K562 (cell line): ENCODE results near the gene PIK3AP1. TPM values are rescaled to one million over a fixed set of nuclear protein-coding genes. Genes with fewer than 3 reads are reported as not detected.

Experiments used
- BCL6 ChIP-seq: fragments of 250-450 bp; sonication (Bioruptor Pico); IDR thresholded peaks from 2 replicates; pipeline ENCODE4 v1.4.0; 2020
- CHD2 ChIP-seq: IDR thresholded peaks from 2 replicates; pipeline ENCODE4 v1.6.1; 2011; ENCODE audit warnings: low read depth, low read length
- DPF2 ChIP-seq: fragments of 450-650 bp; IDR thresholded peaks from 2 replicates; pipeline ENCODE4 v1.6.1; 2016
- ETV5 ChIP-seq: sonication (generic); formaldehyde crosslinking; IDR thresholded peaks from 2 replicates; pipeline ENCODE4 v1.4.0; 2020; ENCODE audit warnings: low read depth, mild to moderate bottlenecking, missing genetic modification reagents
- KHSRP ChIP-seq: fragments of 450-650 bp; IDR thresholded peaks from 2 replicates; pipeline ENCODE4 v1.6.1; 2017
- MYNN ChIP-seq, 2 experiments: sonication (generic); formaldehyde crosslinking in 1 of 2; IDR thresholded peaks; 2 replicates each; pipeline versions ENCODE4 v1.5.0 to v1.6.1; 2016 to 2020; ENCODE audit warnings: antibody characterized with exemption in 1 of 2, missing genetic modification reagents in 1 of 2
- NCOA4 ChIP-seq: fragments of 450-650 bp; IDR thresholded peaks from 2 replicates; pipeline ENCODE4 v1.6.1; 2018; ENCODE audit warnings: mild to moderate bottlenecking; ENCODE audit not compliant: partially characterized antibody
- POLR2A ChIP-seq: fragments of 450-650 bp; conservative IDR thresholded peaks from 2 replicates; pipeline ENCODE4 v1.6.1; 2016
- POLR2AphosphoS5 ChIP-seq: IDR thresholded peaks from 2 replicates; pipeline ENCODE4 v1.6.1; 2011; ENCODE audit warnings: mild to moderate bottlenecking, low read depth, low read length, moderate library complexity; ENCODE audit not compliant: control insufficient read depth, insufficient read depth
- PURB ChIP-seq: sonication (generic); formaldehyde crosslinking; IDR thresholded peaks from 2 replicates; pipeline ENCODE4 v1.9.0; 2021; ENCODE audit warnings: low read depth, mild to moderate bottlenecking, missing genetic modification reagents
- RB1 ChIP-seq: fragments of 450-650 bp; IDR thresholded peaks from 2 replicates; pipeline ENCODE4 v1.6.1; 2017; ENCODE audit warnings: low read depth, mild to moderate bottlenecking
- SETDB1 ChIP-seq: IDR thresholded peaks from one replicate; pipeline ENCODE4 v1.6.1; 2012; ENCODE audit warnings: low read length, control low read depth, inconsistent platforms
- SREBF1 ChIP-seq: fragments of 150-350 bp; IDR thresholded peaks from 2 replicates; pipeline ENCODE4 v1.6.1; 2014; ENCODE audit warnings: antibody characterized with exemption, low read depth, low read length, borderline replicate concordance
- ZNF780A ChIP-seq: fragments of 250-450 bp; sonication (Bioruptor Pico); IDR thresholded peaks from 2 replicates; pipeline ENCODE4 v1.5.0; 2021; ENCODE audit warnings: mild to moderate bottlenecking
- ZNF79 ChIP-seq: fragments of 250-450 bp; sonication (Bioruptor Pico); IDR thresholded peaks from 2 replicates; pipeline ENCODE4 v1.4.0; 2020; ENCODE audit warnings: low read depth, mild to moderate bottlenecking, moderate library complexity
- polyA plus RNA-seq, 8 experiments: library from polyadenylated mRNA; depleted of rRNA in 4 of 8; stranded (reverse) in 5 of 8; unstranded in 3 of 8; fragments of >200 nt; fragmentation: Nextera tagmentation in 2 of 8; fragmentation: Illumina TruSeq in 1 of 8; extraction: Ambion mirVana in 2 of 8; extraction: Trizol in 1 of 8; gene quantifications; 2 replicates each; pipeline versions ENCODE4 v1.2.1 to v1.2.3, GENCODE V29; 2011 to 2014; ENCODE audit warnings: inconsistent platforms in 1 of 8, missing spikeins in 1 of 8
- total RNA-seq, 7 experiments: library from RNA; depleted of rRNA in 6 of 7; stranded (reverse); fragments of >200 nt in 6 of 7; fragmentation: Illumina TruSeq in 2 of 7; extraction: Trizol in 2 of 7; gene quantifications; 2 replicates each; pipeline versions ENCODE4 v1.2.1 to v1.2.3, GENCODE V29; 2011 to 2021; ENCODE audit warnings: low replicate concordance in 1 of 7
- TF ChIP-seq, protein P1 (sequence below), 3 experiments: fragments of 200-800 bp in 1 of 3; fragments of 250-450 bp in 1 of 3; fragments of 450-650 bp in 1 of 3; sonication (Bioruptor Pico) in 1 of 3; sonication (Bioruptor generic) in 1 of 3; formaldehyde crosslinking in 1 of 3; IDR thresholded peaks; 2 replicates each; pipeline versions ENCODE4 v1.6.1 to v1.8.0; 2016 to 2022; ENCODE audit warnings: mild to moderate bottlenecking in 2 of 3, missing genetic modification characterization in 2 of 3, missing compliant biosample characterization in 1 of 3, moderate library complexity in 1 of 3
- TF ChIP-seq, protein P2 (sequence below), 2 experiments: IDR thresholded peaks in 1 of 2; conservative IDR thresholded peaks in 1 of 2; 2 replicates each; pipeline ENCODE4 v1.6.1; 2016; ENCODE audit warnings: low read depth in 2 of 2, mild to moderate bottlenecking in 1 of 2, missing compliant biosample characterization in 1 of 2, missing genetic modification characterization in 1 of 2, moderate library complexity in 1 of 2
- TF ChIP-seq, protein P3 (sequence below): fragments of 200-800 bp; sonication (Bioruptor generic); IDR thresholded peaks from 2 replicates; pipeline ENCODE4 v1.6.1; 2017; ENCODE audit warnings: missing genetic modification characterization, missing compliant biosample characterization
- TF ChIP-seq, protein P4 (sequence below), 2 experiments: IDR thresholded peaks; 2 replicates each; pipeline ENCODE4 v1.6.1; 2012; ENCODE audit warnings: improper control_type of control experiment in 2 of 2, low read depth in 2 of 2, low read length in 2 of 2, borderline replicate concordance in 1 of 2

The PIK3AP1 gene
- total and polyA plus RNA-seq, 9 of the 15 experiments (the other 6 are each of a cell fraction or from before 2014, with no cell fraction given), result 0.20 to 2.4 (median 1.4) TPM

- TF ChIP-seq, protein P1, sequence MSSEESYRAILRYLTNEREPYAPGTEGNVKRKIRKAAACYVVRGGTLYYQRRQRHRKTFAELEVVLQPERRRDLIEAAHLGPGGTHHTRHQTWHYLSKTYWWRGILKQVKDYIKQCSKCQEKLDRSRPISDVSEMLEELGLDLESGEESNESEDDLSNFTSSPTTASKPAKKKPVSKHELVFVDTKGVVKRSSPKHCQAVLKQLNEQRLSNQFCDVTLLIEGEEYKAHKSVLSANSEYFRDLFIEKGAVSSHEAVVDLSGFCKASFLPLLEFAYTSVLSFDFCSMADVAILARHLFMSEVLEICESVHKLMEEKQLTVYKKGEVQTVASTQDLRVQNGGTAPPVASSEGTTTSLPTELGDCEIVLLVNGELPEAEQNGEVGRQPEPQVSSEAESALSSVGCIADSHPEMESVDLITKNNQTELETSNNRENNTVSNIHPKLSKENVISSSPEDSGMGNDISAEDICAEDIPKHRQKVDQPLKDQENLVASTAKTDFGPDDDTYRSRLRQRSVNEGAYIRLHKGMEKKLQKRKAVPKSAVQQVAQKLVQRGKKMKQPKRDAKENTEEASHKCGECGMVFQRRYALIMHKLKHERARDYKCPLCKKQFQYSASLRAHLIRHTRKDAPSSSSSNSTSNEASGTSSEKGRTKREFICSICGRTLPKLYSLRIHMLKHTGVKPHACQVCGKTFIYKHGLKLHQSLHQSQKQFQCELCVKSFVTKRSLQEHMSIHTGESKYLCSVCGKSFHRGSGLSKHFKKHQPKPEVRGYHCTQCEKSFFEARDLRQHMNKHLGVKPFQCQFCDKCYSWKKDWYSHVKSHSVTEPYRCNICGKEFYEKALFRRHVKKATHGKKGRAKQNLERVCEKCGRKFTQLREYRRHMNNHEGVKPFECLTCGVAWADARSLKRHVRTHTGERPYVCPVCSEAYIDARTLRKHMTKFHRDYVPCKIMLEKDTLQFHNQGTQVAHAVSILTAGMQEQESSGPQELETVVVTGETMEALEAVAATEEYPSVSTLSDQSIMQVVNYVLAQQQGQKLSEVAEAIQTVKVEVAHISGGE (CRISPR knock-in tag; IDR thresholded peaks at IDR 0.05), result peak in 1 of 3 experiments; percentile 59; a peak in 2 of 6 replicates
- TF ChIP-seq KHSRP, result peak; percentile 64
- TF ChIP-seq POLR2A, result no peak
- TF ChIP-seq DPF2, result peak; percentile 98
- TF ChIP-seq, protein P2, sequence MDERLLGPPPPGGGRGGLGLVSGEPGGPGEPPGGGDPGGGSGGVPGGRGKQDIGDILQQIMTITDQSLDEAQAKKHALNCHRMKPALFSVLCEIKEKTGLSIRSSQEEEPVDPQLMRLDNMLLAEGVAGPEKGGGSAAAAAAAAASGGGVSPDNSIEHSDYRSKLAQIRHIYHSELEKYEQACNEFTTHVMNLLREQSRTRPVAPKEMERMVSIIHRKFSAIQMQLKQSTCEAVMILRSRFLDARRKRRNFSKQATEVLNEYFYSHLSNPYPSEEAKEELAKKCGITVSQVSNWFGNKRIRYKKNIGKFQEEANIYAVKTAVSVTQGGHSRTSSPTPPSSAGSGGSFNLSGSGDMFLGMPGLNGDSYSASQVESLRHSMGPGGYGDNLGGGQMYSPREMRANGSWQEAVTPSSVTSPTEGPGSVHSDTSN (CRISPR knock-in tag; IDR thresholded peaks at IDR 0.05; ENCODE audit: low read depth), result no peak
- TF ChIP-seq, protein P2 (tag; conservative IDR thresholded peaks at IDR 0.05; ENCODE audit: low read depth), result peak; percentile 54; the same call in 1 of the 2 replicates
- no peak for TF ChIP-seq CHD2
- TF ChIP-seq POLR2AphosphoS5, result peak; percentile 96
- peak; percentile 98 for TF ChIP-seq MYNN (IDR thresholded peaks at IDR 0.05)
- no peak for TF ChIP-seq MYNN (CRISPR knock-in tag; IDR thresholded peaks at IDR 0.05)
- no peak for TF ChIP-seq NCOA4
- TF ChIP-seq, protein P3, sequence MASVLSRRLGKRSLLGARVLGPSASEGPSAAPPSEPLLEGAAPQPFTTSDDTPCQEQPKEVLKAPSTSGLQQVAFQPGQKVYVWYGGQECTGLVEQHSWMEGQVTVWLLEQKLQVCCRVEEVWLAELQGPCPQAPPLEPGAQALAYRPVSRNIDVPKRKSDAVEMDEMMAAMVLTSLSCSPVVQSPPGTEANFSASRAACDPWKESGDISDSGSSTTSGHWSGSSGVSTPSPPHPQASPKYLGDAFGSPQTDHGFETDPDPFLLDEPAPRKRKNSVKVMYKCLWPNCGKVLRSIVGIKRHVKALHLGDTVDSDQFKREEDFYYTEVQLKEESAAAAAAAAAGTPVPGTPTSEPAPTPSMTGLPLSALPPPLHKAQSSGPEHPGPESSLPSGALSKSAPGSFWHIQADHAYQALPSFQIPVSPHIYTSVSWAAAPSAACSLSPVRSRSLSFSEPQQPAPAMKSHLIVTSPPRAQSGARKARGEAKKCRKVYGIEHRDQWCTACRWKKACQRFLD (CRISPR knock-in tag), result peak; percentile 63; the same call in 1 of the 2 replicates
- no peak for TF ChIP-seq SETDB1
- no peak for TF ChIP-seq ZNF780A
- TF ChIP-seq, protein P4, sequence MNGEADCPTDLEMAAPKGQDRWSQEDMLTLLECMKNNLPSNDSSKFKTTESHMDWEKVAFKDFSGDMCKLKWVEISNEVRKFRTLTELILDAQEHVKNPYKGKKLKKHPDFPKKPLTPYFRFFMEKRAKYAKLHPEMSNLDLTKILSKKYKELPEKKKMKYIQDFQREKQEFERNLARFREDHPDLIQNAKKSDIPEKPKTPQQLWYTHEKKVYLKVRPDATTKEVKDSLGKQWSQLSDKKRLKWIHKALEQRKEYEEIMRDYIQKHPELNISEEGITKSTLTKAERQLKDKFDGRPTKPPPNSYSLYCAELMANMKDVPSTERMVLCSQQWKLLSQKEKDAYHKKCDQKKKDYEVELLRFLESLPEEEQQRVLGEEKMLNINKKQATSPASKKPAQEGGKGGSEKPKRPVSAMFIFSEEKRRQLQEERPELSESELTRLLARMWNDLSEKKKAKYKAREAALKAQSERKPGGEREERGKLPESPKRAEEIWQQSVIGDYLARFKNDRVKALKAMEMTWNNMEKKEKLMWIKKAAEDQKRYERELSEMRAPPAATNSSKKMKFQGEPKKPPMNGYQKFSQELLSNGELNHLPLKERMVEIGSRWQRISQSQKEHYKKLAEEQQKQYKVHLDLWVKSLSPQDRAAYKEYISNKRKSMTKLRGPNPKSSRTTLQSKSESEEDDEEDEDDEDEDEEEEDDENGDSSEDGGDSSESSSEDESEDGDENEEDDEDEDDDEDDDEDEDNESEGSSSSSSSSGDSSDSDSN (IDR thresholded peaks at IDR 0.05; ENCODE audit: borderline replicate concordance in 1 of 2, low read depth in 2 of 2, low read length in 2 of 2), result 0 out of 4 replicates have a peak, but pooled peaks of 1 of the 2 experiments have one; percentile 23
- peak; percentile 18; the same call in 1 of the 2 replicates for TF ChIP-seq ETV5 (CRISPR knock-in tag)
- no peak for TF ChIP-seq SREBF1
- no peak for TF ChIP-seq PURB (CRISPR knock-in tag)
- peak; percentile 69; the same call in 1 of the 2 replicates for TF ChIP-seq RB1
- no peak for TF ChIP-seq ZNF79 (CRISPR knock-in tag)
- TF ChIP-seq BCL6, result no peak
Measured at GRCh38 chr10:96619120-96619519, 101.2 kb downstream of the PIK3AP1 start (continued).
